HepG2 (cell line): ENCODE results near the gene TCF23. TPM values are rescaled to one million over a fixed set of nuclear protein-coding genes. Genes with fewer than 3 reads are reported as not detected.

Source experiments
- ARNT2 ChIP-seq: sonication (generic); formaldehyde crosslinking; IDR thresholded peaks from 2 replicates; pipeline ENCODE4 v1.8.0; 2022; ENCODE audit warnings: mild to moderate bottlenecking, low read depth, missing genetic modification reagents, moderate library complexity
- EED ChIP-seq: sonication (generic); formaldehyde crosslinking; IDR thresholded peaks from 2 replicates; pipeline ENCODE4 v1.5.0; 2020; ENCODE audit warnings: mild to moderate bottlenecking, missing genetic modification reagents
- FOXM1 ChIP-seq: sonication (generic); formaldehyde crosslinking; IDR thresholded peaks from 2 replicates; pipeline ENCODE4 v1.5.0; 2020; ENCODE audit warnings: missing genetic modification reagents
- HNRNPH1 ChIP-seq: fragments of 200-400 bp; formaldehyde crosslinking; optimal IDR thresholded peaks from 2 replicates; pipeline ENCODE3; 2017; ENCODE audit warnings: mild to moderate bottlenecking, low read depth, low read length
- MEIS1 ChIP-seq: sonication (generic); formaldehyde crosslinking; IDR thresholded peaks from 2 replicates; pipeline ENCODE4 v1.9.0; 2021; ENCODE audit warnings: mild to moderate bottlenecking, missing genetic modification reagents, moderate library complexity, borderline replicate concordance
- MXD4 ChIP-seq: IDR thresholded peaks from 2 replicates; pipeline ENCODE4 v1.6.1; 2016; ENCODE audit warnings: mild to moderate bottlenecking, missing biosample characterization, missing genetic modification reagents
- NFYB ChIP-seq: sonication (generic); formaldehyde crosslinking; IDR thresholded peaks from 2 replicates; pipeline ENCODE4 v1.4.0; 2020; ENCODE audit warnings: missing genetic modification reagents
- PAX8 ChIP-seq: sonication (generic); formaldehyde crosslinking; IDR thresholded peaks from 2 replicates; pipeline ENCODE4 v1.8.0; 2022; ENCODE audit warnings: mild to moderate bottlenecking, missing genetic modification reagents, borderline replicate concordance
- POLR2G ChIP-seq: fragments of 200-400 bp; formaldehyde crosslinking; IDR thresholded peaks from 2 replicates; pipeline ENCODE4 v1.6.1; 2018; ENCODE audit warnings: mild to moderate bottlenecking, low read depth, low read length, moderate library complexity
- SP140L ChIP-seq: sonication (generic); formaldehyde crosslinking; IDR thresholded peaks from 2 replicates; pipeline ENCODE4 v1.4.0; 2020; ENCODE audit warnings: missing genetic modification reagents, borderline replicate concordance
- TARDBP ChIP-seq: sonication (generic); formaldehyde crosslinking; IDR thresholded peaks from 2 replicates; pipeline ENCODE4 v1.8.0; 2022; ENCODE audit warnings: mild to moderate bottlenecking, missing genetic modification reagents
- ZNF292 ChIP-seq: sonication (generic); formaldehyde crosslinking; IDR thresholded peaks from 2 replicates; pipeline ENCODE4 v1.8.1; 2022; ENCODE audit warnings: mild to moderate bottlenecking, low read depth, missing genetic modification reagents, borderline replicate concordance
- ZNF33B ChIP-seq: sonication (generic); formaldehyde crosslinking; IDR thresholded peaks from 2 replicates; pipeline ENCODE4 v1.5.1; 2020; ENCODE audit warnings: mild to moderate bottlenecking, missing genetic modification reagents
- ZNF441 ChIP-seq: sonication (generic); formaldehyde crosslinking; IDR thresholded peaks from 2 replicates; pipeline ENCODE4 v1.7.0; 2021; ENCODE audit warnings: missing genetic modification reagents, borderline replicate concordance
- ZNF468 ChIP-seq: sonication (generic); formaldehyde crosslinking; IDR thresholded peaks from 2 replicates; pipeline ENCODE4 v1.8.0; 2022; ENCODE audit warnings: mild to moderate bottlenecking, moderate library complexity, missing genetic modification reagents
- ZNF616 ChIP-seq: sonication (generic); formaldehyde crosslinking; IDR thresholded peaks from 2 replicates; pipeline ENCODE4 v1.5.0; 2020; ENCODE audit warnings: low read depth, mild to moderate bottlenecking, missing genetic modification reagents
- ZNF746 ChIP-seq: sonication (generic); formaldehyde crosslinking; IDR thresholded peaks from 2 replicates; pipeline ENCODE4 v1.8.0; 2022; ENCODE audit warnings: mild to moderate bottlenecking, missing genetic modification reagents
- ZNF761 ChIP-seq: sonication (generic); formaldehyde crosslinking; conservative IDR thresholded peaks from 2 replicates; pipeline ENCODE4 v1.4.0; 2020; ENCODE audit warnings: mild to moderate bottlenecking, missing genetic modification reagents
- ZNF777 ChIP-seq: sonication (generic); formaldehyde crosslinking; IDR thresholded peaks from 2 replicates; pipeline ENCODE4 v1.4.0; 2020; ENCODE audit warnings: missing genetic modification reagents
- polyA plus RNA-seq, 8 experiments: library from polyadenylated mRNA; depleted of rRNA in 3 of 8; stranded (reverse) in 7 of 8; unstranded in 1 of 8; fragments of >200 nt; fragmentation: Illumina TruSeq in 4 of 8; extraction: Trizol in 4 of 8; gene quantifications; 2 replicates each; pipeline versions ENCODE4 v1.2.1 to v1.2.3, GENCODE V29; 2011 to 2016; ENCODE audit warnings: low read depth in 4 of 8, missing spikeins in 1 of 8, mixed read lengths in 1 of 8; ENCODE audit not compliant: insufficient read depth in 1 of 8
- total RNA-seq, 5 experiments: library from RNA; depleted of rRNA; stranded (reverse); fragments of >200 nt; fragmentation: Illumina TruSeq; extraction: Trizol; gene quantifications; 2 replicates each; pipeline ENCODE4 v1.2.3, GENCODE V29; 2016; ENCODE audit warnings: low read depth in 1 of 5
- TF ChIP-seq, protein P1 (sequence below): sonication (generic); formaldehyde crosslinking; IDR thresholded peaks from 2 replicates; pipeline ENCODE4 v1.4.0; 2020; ENCODE audit warnings: missing genetic modification reagents, borderline replicate concordance
- TF ChIP-seq, protein P2 (sequence below): sonication (generic); formaldehyde crosslinking; IDR thresholded peaks from 2 replicates; pipeline ENCODE4 v1.4.0; 2020; ENCODE audit warnings: missing genetic modification reagents
- TF ChIP-seq, protein P3 (sequence below): sonication (generic); formaldehyde crosslinking; IDR thresholded peaks from 2 replicates; pipeline ENCODE4 v1.5.1; 2020; ENCODE audit warnings: missing genetic modification reagents, mild to moderate bottlenecking, borderline replicate concordance
- TF ChIP-seq, protein P4 (sequence below), 2 experiments: sonication (generic) in 1 of 2; formaldehyde crosslinking in 1 of 2; IDR thresholded peaks; 2 replicates each; pipeline versions ENCODE4 v1.5.1 to v1.6.1; 2011 to 2020; ENCODE audit warnings: borderline replicate concordance in 1 of 2, low read depth in 1 of 2, low read length in 1 of 2, mild to moderate bottlenecking in 1 of 2, missing genetic modification reagents in 1 of 2, moderate library complexity in 1 of 2

The TCF23 gene
- total and polyA plus RNA-seq, 2 of the 13 experiments (the other 11 are each of a cell fraction or from before 2014, with no cell fraction given) = 0.02 to 1.4 TPM

DNA sequence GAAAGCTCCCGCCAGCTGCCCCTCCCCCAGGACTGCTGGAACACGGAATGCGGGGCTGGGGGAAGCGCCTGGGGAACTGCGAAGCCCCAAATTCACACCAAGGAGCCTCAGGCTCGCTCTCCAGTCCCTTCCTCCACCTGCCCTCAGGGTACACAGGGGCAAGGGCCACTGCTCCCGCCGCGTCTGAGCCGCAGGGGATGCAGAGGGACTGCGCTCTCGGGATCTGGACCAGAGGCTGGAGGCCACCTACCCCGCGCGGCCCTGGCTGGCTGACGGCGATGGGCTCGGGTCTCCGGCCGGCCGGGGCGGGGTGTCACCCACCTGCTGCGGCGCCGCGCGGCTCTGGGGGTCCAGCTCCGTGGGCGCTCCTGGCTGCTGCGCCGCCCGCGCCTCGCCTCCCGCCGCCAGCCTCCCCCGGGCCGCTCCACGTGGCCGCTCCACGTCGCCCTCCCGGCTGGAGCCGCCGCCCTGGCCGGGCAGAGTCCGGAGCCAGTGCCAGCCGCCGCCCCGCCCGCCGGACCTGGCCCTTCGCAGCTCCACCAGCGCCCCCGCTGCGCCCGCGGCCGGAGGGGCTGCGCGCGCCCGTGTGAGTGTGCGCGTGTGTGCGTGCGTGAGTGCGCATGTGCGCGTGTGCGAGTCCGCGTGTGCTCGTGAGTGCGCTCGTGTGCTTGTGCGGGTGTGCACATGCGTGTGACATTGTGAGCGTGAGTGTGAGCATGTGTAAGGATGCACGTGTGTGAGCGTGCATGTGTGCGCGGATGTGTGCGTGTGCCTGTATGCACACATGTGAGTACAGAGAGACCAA is 30.1 kb upstream of the TCF23 start, which contains the start of gene CGREF1 (continued):
- TF ChIP-seq SP140L (CRISPR knock-in tag) (no peak), EED (CRISPR knock-in tag) (no peak), ZNF441 (CRISPR knock-in tag) (no peak; the same call in 1 of the 2 replicates), MXD4 (CRISPR knock-in tag) (no peak; the same call in 1 of the 2 replicates), ZNF746 (CRISPR knock-in tag) (0 out of 2 replicates have a peak, but pooled peaks have one; percentile 17), ARNT2 (peak; percentile 67; the same call in 1 of the 2 replicates), ZNF761 (CRISPR knock-in tag) (peak; percentile 51; the same call in 1 of the 2 replicates), PAX8 (CRISPR knock-in tag) (peak; percentile 31; the same call in 1 of the 2 replicates), ZNF468 (CRISPR knock-in tag) (0 out of 2 replicates have a peak, but pooled peaks have one; percentile 53), ZNF777 (peak; percentile 60; the same call in 1 of the 2 replicates), TARDBP (no peak), POLR2G (no peak), ZNF33B (peak; percentile 71; the same call in 1 of the 2 replicates), ZNF616 (peak; percentile 25; the same call in 1 of the 2 replicates), MEIS1 (CRISPR knock-in tag) (no peak), NFYB (CRISPR knock-in tag) (no peak), ZNF292 (CRISPR knock-in tag) (no peak), HNRNPH1 (no peak), FOXM1 (CRISPR knock-in tag) (peak; percentile 96; the same call in 1 of the 2 replicates)
- TF ChIP-seq, protein P1, sequence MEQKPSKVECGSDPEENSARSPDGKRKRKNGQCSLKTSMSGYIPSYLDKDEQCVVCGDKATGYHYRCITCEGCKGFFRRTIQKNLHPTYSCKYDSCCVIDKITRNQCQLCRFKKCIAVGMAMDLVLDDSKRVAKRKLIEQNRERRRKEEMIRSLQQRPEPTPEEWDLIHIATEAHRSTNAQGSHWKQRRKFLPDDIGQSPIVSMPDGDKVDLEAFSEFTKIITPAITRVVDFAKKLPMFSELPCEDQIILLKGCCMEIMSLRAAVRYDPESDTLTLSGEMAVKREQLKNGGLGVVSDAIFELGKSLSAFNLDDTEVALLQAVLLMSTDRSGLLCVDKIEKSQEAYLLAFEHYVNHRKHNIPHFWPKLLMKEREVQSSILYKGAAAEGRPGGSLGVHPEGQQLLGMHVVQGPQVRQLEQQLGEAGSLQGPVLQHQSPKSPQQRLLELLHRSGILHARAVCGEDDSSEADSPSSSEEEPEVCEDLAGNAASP (CRISPR knock-in tag) = no peak
- TF ChIP-seq, protein P2, sequence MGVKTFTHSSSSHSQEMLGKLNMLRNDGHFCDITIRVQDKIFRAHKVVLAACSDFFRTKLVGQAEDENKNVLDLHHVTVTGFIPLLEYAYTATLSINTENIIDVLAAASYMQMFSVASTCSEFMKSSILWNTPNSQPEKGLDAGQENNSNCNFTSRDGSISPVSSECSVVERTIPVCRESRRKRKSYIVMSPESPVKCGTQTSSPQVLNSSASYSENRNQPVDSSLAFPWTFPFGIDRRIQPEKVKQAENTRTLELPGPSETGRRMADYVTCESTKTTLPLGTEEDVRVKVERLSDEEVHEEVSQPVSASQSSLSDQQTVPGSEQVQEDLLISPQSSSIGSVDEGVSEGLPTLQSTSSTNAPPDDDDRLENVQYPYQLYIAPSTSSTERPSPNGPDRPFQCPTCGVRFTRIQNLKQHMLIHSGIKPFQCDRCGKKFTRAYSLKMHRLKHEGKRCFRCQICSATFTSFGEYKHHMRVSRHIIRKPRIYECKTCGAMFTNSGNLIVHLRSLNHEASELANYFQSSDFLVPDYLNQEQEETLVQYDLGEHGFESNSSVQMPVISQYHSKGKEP (CRISPR knock-in tag) = no peak
- TF ChIP-seq, protein P3, sequence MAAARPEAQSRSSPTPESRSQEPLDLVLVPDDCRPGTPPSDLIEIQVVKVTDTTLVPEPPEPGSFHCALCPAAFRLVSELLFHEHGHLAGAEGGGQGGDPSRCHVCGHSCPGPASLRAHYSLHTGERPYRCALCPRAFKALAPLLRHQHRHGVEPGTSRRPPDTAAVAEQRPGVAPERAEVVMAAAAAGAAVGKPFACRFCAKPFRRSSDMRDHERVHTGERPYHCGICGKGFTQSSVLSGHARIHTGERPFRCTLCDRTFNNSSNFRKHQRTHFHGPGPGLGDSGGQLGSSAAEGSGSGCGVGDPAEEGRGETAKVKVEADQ (CRISPR knock-in tag) = 0 out of 2 replicates have a peak, but pooled peaks have one; percentile 58
- TF ChIP-seq, protein P4, sequence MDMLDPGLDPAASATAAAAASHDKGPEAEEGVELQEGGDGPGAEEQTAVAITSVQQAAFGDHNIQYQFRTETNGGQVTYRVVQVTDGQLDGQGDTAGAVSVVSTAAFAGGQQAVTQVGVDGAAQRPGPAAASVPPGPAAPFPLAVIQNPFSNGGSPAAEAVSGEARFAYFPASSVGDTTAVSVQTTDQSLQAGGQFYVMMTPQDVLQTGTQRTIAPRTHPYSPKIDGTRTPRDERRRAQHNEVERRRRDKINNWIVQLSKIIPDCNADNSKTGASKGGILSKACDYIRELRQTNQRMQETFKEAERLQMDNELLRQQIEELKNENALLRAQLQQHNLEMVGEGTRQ (IDR thresholded peaks at IDR 0.05; ENCODE audit: low read depth, low read length) = no peak
- TF ChIP-seq, protein P4 (CRISPR knock-in tag; IDR thresholded peaks at IDR 0.05; ENCODE audit: borderline replicate concordance) = no peak
